H1 (cell line): ENCODE results near the gene RHBG. TPM values are rescaled to one million over a fixed set of nuclear protein-coding genes. Genes with fewer than 3 reads are reported as not detected.

Source experiments
- CTCF ChIA-PET: fragments of 300-600 bp; sonication (Branson Sonifier 250); formaldehyde crosslinking; loops from one replicate; lab custom pipeline; 2021; ENCODE audit not compliant: partially characterized antibody; lab: Charles Lee
- POLR2A ChIA-PET: fragments of 300-600 bp; sonication (Branson Sonifier 250); formaldehyde crosslinking; loops from one replicate; lab custom pipeline; 2021; ENCODE audit warnings: inconsistent platforms; ENCODE audit not compliant: partially characterized antibody; lab: Charles Lee
- DNase-seq, 2 experiments: peaks; one replicate each; pipeline versions ENCODE4 v3.0.0 to v3.0.0-alpha.2; 2010 to 2022; ENCODE audit warnings: low spot score in 2 of 2, low read depth in 1 of 2, mixed read lengths in 1 of 2
- FAIRE-seq: peaks from 2 replicates; lab custom pipeline; 2011; peaks lifted over from hg19 to GRCh38; lab: Jason Lieb, UNC
- H2AFZ ChIP-seq: 2 replicates; pipeline ENCODE4 v1.8.1; 2012; ENCODE audit warnings: low read length, inconsistent platforms
- H2AK5ac ChIP-seq: 2 replicates; pipeline ENCODE4 v1.6.1; 2013; ENCODE audit warnings: low read depth, low read length
- H2BK120ac ChIP-seq: replicated peaks from 2 replicates; pipeline ENCODE3; 2013; ENCODE audit warnings: low read depth, low read length, inconsistent platforms
- H2BK12ac ChIP-seq: 2 replicates; pipeline ENCODE4 v1.6.1; 2013; ENCODE audit warnings: low read depth, low read length
- H2BK15ac ChIP-seq: 2 replicates; pipeline ENCODE4 v1.6.1; 2013; ENCODE audit warnings: low read length
- H2BK20ac ChIP-seq: 2 replicates; pipeline ENCODE4 v1.6.1; 2013; ENCODE audit warnings: low read length
- H2BK5ac ChIP-seq: 2 replicates; pipeline ENCODE4 v1.6.1; 2013; ENCODE audit warnings: low read depth, low read length
- H3K14ac ChIP-seq: 2 replicates; pipeline ENCODE4 v1.6.1; 2013; ENCODE audit warnings: inconsistent platforms; ENCODE audit not compliant: insufficient read length
- H3K18ac ChIP-seq: 2 replicates; pipeline ENCODE4 v1.6.1; 2013; ENCODE audit warnings: low read length; ENCODE audit errors: extremely low read depth
- H3K23ac ChIP-seq: 2 replicates; pipeline ENCODE4 v1.6.1; 2013; ENCODE audit warnings: inconsistent platforms; ENCODE audit not compliant: insufficient read length
- H3K23me2 ChIP-seq: 2 replicates; pipeline ENCODE4 v1.6.1; 2013; ENCODE audit warnings: low read depth, low read length
- H3K27ac ChIP-seq: 2 replicates; pipeline ENCODE4 v1.6.1; 2011; ENCODE audit warnings: low read depth, low read length, inconsistent platforms
- H3K27me3 ChIP-seq, 4 experiments: replicated peaks in 1 of 4; 1 replicate in 1 of 4; 2 replicates in 3 of 4; pipeline versions ENCODE4 v1.6.1 to v1.8.1; 2011 to 2013; ENCODE audit warnings: low read length in 3 of 4, mild to moderate bottlenecking in 3 of 4, inconsistent platforms in 2 of 4, mixed read lengths in 2 of 4, moderate library complexity in 1 of 4; ENCODE audit not compliant: control insufficient read depth in 3 of 4, insufficient read depth in 3 of 4; ENCODE audit errors: extremely low read depth in 1 of 4
- H3K36me3 ChIP-seq, 4 experiments: 2 replicates each; pipeline versions ENCODE4 v1.6.1 to v1.8.1; 2011 to 2013; ENCODE audit warnings: mild to moderate bottlenecking in 4 of 4, low read length in 3 of 4, moderate library complexity in 2 of 4, control low read depth in 1 of 4, inconsistent platforms in 1 of 4; ENCODE audit not compliant: insufficient read depth in 4 of 4, control insufficient read depth in 2 of 4
- H3K4ac ChIP-seq: replicated peaks from 2 replicates; pipeline ENCODE3; 2013; ENCODE audit warnings: low read length, low read depth, mixed read lengths, inconsistent platforms; ENCODE audit not compliant: insufficient read length
- H3K4me1 ChIP-seq, 4 experiments: replicated peaks in 1 of 4; 1 replicate in 1 of 4; 2 replicates in 3 of 4; pipeline versions ENCODE4 v1.6.1 to v1.8.1; 2011 to 2013; ENCODE audit warnings: low read length in 3 of 4, inconsistent platforms in 2 of 4, mixed read lengths in 1 of 4; ENCODE audit not compliant: insufficient read depth in 4 of 4, control insufficient read depth in 3 of 4
- H3K4me2 ChIP-seq, 2 experiments: 2 replicates each; pipeline versions ENCODE4 v1.6.1 to v1.8.1; 2011 to 2013; ENCODE audit warnings: low read depth in 2 of 2, low read length in 2 of 2, control low read depth in 1 of 2, inconsistent platforms in 1 of 2, mild to moderate bottlenecking in 1 of 2; ENCODE audit not compliant: insufficient read depth in 1 of 2
- H3K4me3 ChIP-seq, 4 experiments: fragments of 200-600, 300-600 bp in 1 of 4; sonication (generic), shearing (Covaris generic), sonication (Bioruptor Twin) in 1 of 4; 2 replicates each; pipeline versions ENCODE4 v1.5.1 to v1.8.1; 2011 to 2016; ENCODE audit warnings: low read length in 4 of 4, low read depth in 3 of 4, control low read depth in 2 of 4, inconsistent platforms in 2 of 4, mild to moderate bottlenecking in 2 of 4, mixed read lengths in 1 of 4, moderate library complexity in 1 of 4; ENCODE audit not compliant: insufficient read depth in 2 of 4; ENCODE audit errors: extremely low read depth in 1 of 4
- H3K56ac ChIP-seq: replicated peaks from 2 replicates; pipeline ENCODE3; 2013; ENCODE audit warnings: low read depth, mild to moderate bottlenecking, mixed read lengths, low read length, inconsistent platforms; ENCODE audit not compliant: insufficient read length
- H3K79me1 ChIP-seq: 2 replicates; pipeline ENCODE4 v1.6.1; 2013; ENCODE audit warnings: low read depth, low read length, control low read depth
- H3K79me2 ChIP-seq, 2 experiments: 2 replicates each; pipeline versions ENCODE4 v1.6.1 to v1.8.1; 2012 to 2013; ENCODE audit warnings: low read length in 2 of 2, mild to moderate bottlenecking in 2 of 2, inconsistent platforms in 1 of 2; ENCODE audit not compliant: insufficient read depth in 2 of 2, control insufficient read depth in 1 of 2
- H3K9ac ChIP-seq, 4 experiments: replicated peaks in 1 of 4; 1 replicate in 1 of 4; 2 replicates in 3 of 4; pipeline versions ENCODE4 v1.6.1 to v1.8.1; 2011 to 2013; ENCODE audit warnings: low read depth in 3 of 4, low read length in 3 of 4, control low read depth in 2 of 4, mild to moderate bottlenecking in 2 of 4, moderate library complexity in 2 of 4, inconsistent platforms in 1 of 4; ENCODE audit errors: extremely low read depth in 1 of 4
- H3K9me3 ChIP-seq, 2 experiments: 2 replicates each; pipeline versions ENCODE4 v1.6.1 to v1.8.1; 2012 to 2013; ENCODE audit warnings: mild to moderate bottlenecking in 2 of 2, moderate library complexity in 2 of 2, control low read depth in 1 of 2, inconsistent platforms in 1 of 2, low read depth in 1 of 2, low read length in 1 of 2, mixed read lengths in 1 of 2; ENCODE audit not compliant: insufficient read depth in 2 of 2
- H4K20me1 ChIP-seq, 2 experiments: replicated peaks in 1 of 2; 2 replicates each; pipeline versions ENCODE3 to v1.8.1; 2011 to 2013; ENCODE audit warnings: inconsistent platforms in 2 of 2, low read length in 2 of 2, mild to moderate bottlenecking in 1 of 2; ENCODE audit not compliant: insufficient read depth in 2 of 2, control insufficient read depth in 1 of 2
- H4K5ac ChIP-seq: 2 replicates; pipeline ENCODE4 v1.6.1; 2013; ENCODE audit warnings: low read length, low read depth, mixed read lengths, inconsistent platforms; ENCODE audit not compliant: insufficient read length
- H4K8ac ChIP-seq: 2 replicates; pipeline ENCODE4 v1.8.0; 2013; ENCODE audit warnings: mild to moderate bottlenecking, moderate library complexity, low read length, inconsistent platforms; ENCODE audit not compliant: insufficient read depth; ENCODE audit errors: extremely low read depth
- H4K91ac ChIP-seq: replicated peaks from 2 replicates; pipeline ENCODE3; 2013; ENCODE audit warnings: low read length, mixed read lengths, inconsistent platforms; ENCODE audit not compliant: insufficient read length
- EGR1 ChIP-seq: IDR thresholded peaks from 2 replicates; pipeline ENCODE4 v1.6.1; 2011; ENCODE audit warnings: low read depth, low read length, borderline replicate concordance
- GABPA ChIP-seq: IDR thresholded peaks from 2 replicates; pipeline ENCODE4 v1.6.1; 2011; ENCODE audit warnings: mild to moderate bottlenecking, low read length, moderate library complexity, borderline replicate concordance; ENCODE audit not compliant: insufficient read depth
- MAFK ChIP-seq: IDR thresholded peaks from 2 replicates; pipeline ENCODE4 v1.6.1; 2012; ENCODE audit warnings: low read depth, mild to moderate bottlenecking, improper control_type of control experiment, low read length
- PHF8 ChIP-seq: fragments of 200-600 bp; sonication (generic); conservative IDR thresholded peaks from 2 replicates; pipeline ENCODE4 v1.7.1; 2012; ENCODE audit warnings: low read depth, mild to moderate bottlenecking, inconsistent platforms, low read length, moderate library complexity
- POLR2A ChIP-seq, 2 experiments: IDR thresholded peaks; 1 replicate in 1 of 2; 2 replicates in 1 of 2; pipeline ENCODE4 v1.6.1; 2011; ENCODE audit warnings: low read depth in 2 of 2, low read length in 2 of 2, mild to moderate bottlenecking in 2 of 2; ENCODE audit errors: control extremely low read depth in 1 of 2
- RAD21 ChIP-seq, 2 experiments: IDR thresholded peaks in 1 of 2; conservative IDR thresholded peaks in 1 of 2; 2 replicates each; pipeline ENCODE4 v1.6.1; 2011; ENCODE audit warnings: low read depth in 2 of 2, low read length in 2 of 2, improper control_type of control experiment in 1 of 2, inconsistent platforms in 1 of 2, mild to moderate bottlenecking in 1 of 2, moderate library complexity in 1 of 2
- SUZ12 ChIP-seq: fragments of 200-600 bp; sonication (generic); IDR thresholded peaks from 2 replicates; pipeline ENCODE4 v1.6.1; 2012; ENCODE audit warnings: mild to moderate bottlenecking, inconsistent platforms, low read length, moderate library complexity, mixed read lengths
- ZNF274 ChIP-seq: IDR thresholded peaks from 2 replicates; pipeline ENCODE4 v1.7.0; 2012; ENCODE audit warnings: low read length, borderline replicate concordance; ENCODE audit errors: extremely low read depth
- WGBS, 2 experiments: shearing (Covaris generic) in 1 of 2; methylation state at CpG; one replicate each; pipeline versions ENCODE4 v1.1.6 to v1.1.7; 2013 to 2015; ENCODE audit warnings: low lambda C conversion rate in 2 of 2, mixed read lengths in 2 of 2, inconsistent platforms in 1 of 2, low coverage in 1 of 2, missing lambda C conversion rate in 1 of 2; ENCODE audit not compliant: insufficient replicate concordance in 2 of 2, insufficient coverage in 1 of 2, insufficient read length in 1 of 2; ENCODE audit errors: extremely low coverage in 1 of 2, missing lambda C conversion rate in 1 of 2; 5-methylcytosine and 5-hydroxymethylcytosine counted together
- polyA plus RNA-seq, 7 experiments: library from polyadenylated mRNA; depleted of rRNA in 3 of 7; stranded (reverse) in 5 of 7; unstranded in 2 of 7; fragments of >200 nt in 5 of 7; fragments of 200-250 nt in 2 of 7; gene quantifications; 1 replicate in 5 of 7; 2 replicates in 1 of 7; 4 replicates in 1 of 7; pipeline versions ENCODE4 v1.2.1 to v1.2.3, GENCODE V29; 2011 to 2013; ENCODE audit warnings: missing spikeins in 2 of 7, mixed read lengths in 2 of 7
- total RNA-seq: library from RNA; stranded (reverse); fragmentation: NEBNext Ultra II Directional; extraction: Animal tissue kit (Norgen Biotek cat#: 25700); gene quantifications from 2 replicates; pipeline ENCODE4 v1.2.1, GENCODE V29; 2021

RHBG gene
- total and polyA plus RNA-seq, 2 of the 8 experiments (the other 6 are each of a cell fraction or from before 2014, with no cell fraction given) = 2.6 to 2.7 TPM

- 37% methylated on average over 4 of the region's 4 CpGs; no CpG with 5 or more reads in 1 of the 2 experiments for WGBS, 2 experiments
- H3K4ac ChIP-seq = no peak overlapping the region
- H4K8ac ChIP-seq = no peak overlapping the region
- no peak overlapping the region for H2AFZ ChIP-seq
- no peak overlapping the region for H3K56ac ChIP-seq
- H2BK15ac ChIP-seq = no peak overlapping the region
- H3K36me3 ChIP-seq = peaks cover 0 to 10% (median 0%) of the 10 kb centered on the region in 4 experiments; a peak in 1 of 8 replicates
- no peak overlapping the region for H4K91ac ChIP-seq
- no peak for DNase-seq
- H3K79me2 ChIP-seq = no peaks in the 10 kb centered on the region
- peaks cover 5% of the 10 kb centered on the region; the same call in 1 of the 2 replicates for H3K23me2 ChIP-seq
- no peak overlapping the region for H2BK5ac ChIP-seq
- H3K14ac ChIP-seq = no peak overlapping the region
- no peak for FAIRE-seq
- H3K79me1 ChIP-seq = no peaks in the 10 kb centered on the region
- peak overlapping the region in 1 of 2 experiments; percentile 62; a peak in 1 of 4 replicates for H3K4me2 ChIP-seq
- no peak overlapping the region for H4K5ac ChIP-seq
- no peaks in the 10 kb centered on the region for H3K9me3 ChIP-seq
- H4K20me1 ChIP-seq = peaks cover 4 to 14% of the 10 kb centered on the region in 2 experiments
- peak; percentile 7; the same call in 1 of the 2 replicates for TF ChIP-seq SUZ12
- TF ChIP-seq ZNF274 = no peak
- no peak for TF ChIP-seq EGR1
- no peak for TF ChIP-seq RAD21 (IDR thresholded peaks at IDR 0.05 in 1 of 2, conservative IDR thresholded peaks at IDR 0.05 in 1 of 2; ENCODE audit: low read depth in 2 of 2, low read length in 2 of 2)
- TF ChIP-seq POLR2A (IDR thresholded peaks at IDR 0.05; ENCODE audit: control extremely low read depth in 1 of 2, low read depth in 2 of 2, low read length in 2 of 2) = no peak
- no peak for TF ChIP-seq PHF8
- TF ChIP-seq GABPA = no peak
- TF ChIP-seq MAFK = no peak
- no peak overlapping the region for H3K9ac ChIP-seq
- H3K27ac ChIP-seq = no peak overlapping the region
- H2BK120ac ChIP-seq = no peak overlapping the region
- H2BK12ac ChIP-seq = no peak overlapping the region
- H3K23ac ChIP-seq = no peak overlapping the region
- no peak overlapping the region for H2AK5ac ChIP-seq
- H3K4me1 ChIP-seq = peaks cover 14 to 43% (median 18%) of the 10 kb centered on the region in 4 experiments
- H3K18ac ChIP-seq = no peak overlapping the region
- POLR2A ChIA-PET = interaction anchor here (0.6 to 6.4 kb wide), 8 partner anchors 9 to 54 kb away, joined by 3 to 74 read pairs (median 6); no protein-coding TSS in a partner anchor
- CTCF ChIA-PET = interaction anchor here (1.0 to 14.9 kb wide), 8 partner anchors 7 to 158 kb away, joined by 3 to 217 read pairs (median 36); no protein-coding TSS in a partner anchor
- no peak overlapping the region for H3K4me3 ChIP-seq
- peaks cover 87 to 100% (median 99%) of the 10 kb centered on the region in 4 experiments for H3K27me3 ChIP-seq
- H2BK20ac ChIP-seq = no peak overlapping the region
Measured at GRCh38 chr1:156433032-156433431, 64.0 kb downstream of the RHBG start.
